ENCODE data around the gene SEC63. TPM values are rescaled to one million over a fixed set of nuclear protein-coding genes. Genes with fewer than 3 reads are reported as not detected.

Gene SEC63
- total and polyA plus RNA-seq, 2 of the 4 experiments (the other 2 are of a cell fraction), result 8.6 to 22.4 TPM

- H3K18ac ChIP-seq (ENCODE audit: low read depth, low read length), result no peak overlapping the region
- no TSS peak for BruUV-seq (replicated peaks)
- H2BK120ac ChIP-seq (ENCODE audit: low read depth, low read length), result no peak overlapping the region
- no peak overlapping the region for H3K4me3 ChIP-seq (ENCODE audit: insufficient read depth, low read depth, low read length)
- peaks cover 17% of the 10 kb centered on the region for H3K27me3 ChIP-seq (ENCODE audit: control insufficient read depth, insufficient read depth, low read length)
- H4K8ac ChIP-seq (ENCODE audit: low read depth in 2 of 2, low read length in 2 of 2), result no peak overlapping the region
- no peak overlapping the region for H3K9ac ChIP-seq (ENCODE audit: low read depth, low read length)
- intact Hi-C loops (cut with micrococcal nuclease), result no loop called here
- no peak overlapping the region for H3K27ac ChIP-seq (ENCODE audit: insufficient read depth, low read length)
- no peak overlapping the region for H2AK5ac ChIP-seq (ENCODE audit: low read depth, low read length)
- H4K5ac ChIP-seq (ENCODE audit: low read depth, low read length), result no peak overlapping the region
- ChIA-PET CTCF (interaction anchor here (0.6 kb wide), 1 partner anchor 8 kb away, joined by 3 read pairs; no protein-coding TSS in a partner anchor), POLR2A (ENCODE audit: unreplicated experiment) (no interaction called here)
- no peak overlapping the region for H3K23ac ChIP-seq (ENCODE audit: low read depth, low read length)
- DNase-seq, result no peak
- no peak overlapping the region for H2BK20ac ChIP-seq (ENCODE audit: low read depth, low read length)
- no peaks in the 10 kb centered on the region for H3K9me3 ChIP-seq (ENCODE audit: control insufficient read depth, insufficient read depth, low read length)
- in situ Hi-C loops (cut with MboI; ENCODE audit: low sequenced_read_pairs), result loop anchor here (25.0 kb wide), 1 partner anchor 643 kb away; no protein-coding TSS in a partner anchor
- no peak overlapping the region for H4K91ac ChIP-seq (ENCODE audit: insufficient read depth, low read depth, low read length)
- H3K79me1 ChIP-seq (ENCODE audit: low read depth in 1 of 2, low read length in 2 of 2), result no peaks in the 10 kb centered on the region
- no peaks in the 10 kb centered on the region for H3K9me1 ChIP-seq (ENCODE audit: insufficient read depth, low read length)
- no peak overlapping the region for H2BK5ac ChIP-seq (ENCODE audit: low read depth, low read length, poor library complexity, severe bottlenecking)
- no peak overlapping the region for H3K4me2 ChIP-seq (ENCODE audit: low read depth, low read length)
- H2BK15ac ChIP-seq (ENCODE audit: low read depth, low read length), result no peak overlapping the region
- no peak overlapping the region for H3K14ac ChIP-seq (replicated peaks; ENCODE audit: low read depth, low read length)
- TF ChIP-seq MAZ (IDR thresholded peaks at IDR 0.05; ENCODE audit: borderline replicate concordance, low read depth, low read length) (no peak), USF2 (IDR thresholded peaks at IDR 0.05; ENCODE audit: low read depth, low read length) (no peak), BHLHE40 (IDR thresholded peaks at IDR 0.05; ENCODE audit: low read depth, low read length) (no peak), CTCF (conservative IDR thresholded peaks at IDR 0.05; ENCODE audit: low read depth, low read length) (no peak), RCOR1 (IDR thresholded peaks at IDR 0.05; ENCODE audit: insufficient replicate concordance, low read length) (no peak), CEBPB (IDR thresholded peaks at IDR 0.05; ENCODE audit: low read depth, low read length) (no peak), NFE2L2 (IDR thresholded peaks at IDR 0.05; ENCODE audit: low read depth, low read length) (no peak), ELK1 (IDR thresholded peaks at IDR 0.05; ENCODE audit: borderline replicate concordance, low read depth, low read length) (no peak), RFX5 (IDR thresholded peaks at IDR 0.05; ENCODE audit: low read depth, low read length) (no peak), SMC3 (IDR thresholded peaks at IDR 0.05; ENCODE audit: low read depth, low read length) (no peak), MXI1 (IDR thresholded peaks at IDR 0.05; ENCODE audit: borderline replicate concordance, low read depth, low read length) (no peak), MAFK (IDR thresholded peaks at IDR 0.05; ENCODE audit: low read depth, low read length) (no peak), RAD21 (IDR thresholded peaks at IDR 0.05; ENCODE audit: low read length) (no peak), FOS (IDR thresholded peaks at IDR 0.05; ENCODE audit: low read depth, low read length) (no peak), POLR2A (IDR thresholded peaks at IDR 0.05; ENCODE audit: low read depth, low read length) (no peak), CHD1 (IDR thresholded peaks at IDR 0.05; ENCODE audit: low read depth, low read length) (no peak)
- no peaks in the 10 kb centered on the region for H3K36me3 ChIP-seq (ENCODE audit: control insufficient read depth, insufficient read depth, low read length)
- ATAC-seq (ENCODE audit: low read depth), result no peak
- no peaks in the 10 kb centered on the region for H3K4me1 ChIP-seq (ENCODE audit: control insufficient read depth, insufficient read depth, low read length)
- H4K20me1 ChIP-seq (ENCODE audit: insufficient read depth, low read length), result no peaks in the 10 kb centered on the region
- no peak overlapping the region for H3K4ac ChIP-seq (ENCODE audit: low read depth, low read length)
- H2AFZ ChIP-seq (replicated peaks; ENCODE audit: low read length, poor library complexity), result no peak overlapping the region
- H3K56ac ChIP-seq (ENCODE audit: extremely low read depth, insufficient read depth, low read length), result no peak overlapping the region
- dilution Hi-C loops (cut with HindIII; ENCODE audit: low sequenced_read_pairs, unreplicated experiment), result no loop called here
- H2AK9ac ChIP-seq (replicated peaks; ENCODE audit: low read depth, low read length, poor library complexity), result no peak overlapping the region
- WGBS, 2 experiments (ENCODE audit: extremely low coverage in 2 of 2, insufficient read length in 1 of 2), result no CpG with 5 or more reads among the region's 2 CpGs
These were observed 127.9 kb downstream of the SEC63 start for GRCh38 chr6:107830060-107830459.
